SIG-M5 treated with dmso at 0.1 percent for 504 hours (cell line): Measurements from ENCODE around the gene RXYLT1.

Experiments
- DNase-seq: peaks from one replicate; lab custom pipeline; 2025; ENCODE audit not compliant: unreplicated experiment; lab: John Stamatoyannopoulos, UW

The RXYLT1 gene

DNA sequence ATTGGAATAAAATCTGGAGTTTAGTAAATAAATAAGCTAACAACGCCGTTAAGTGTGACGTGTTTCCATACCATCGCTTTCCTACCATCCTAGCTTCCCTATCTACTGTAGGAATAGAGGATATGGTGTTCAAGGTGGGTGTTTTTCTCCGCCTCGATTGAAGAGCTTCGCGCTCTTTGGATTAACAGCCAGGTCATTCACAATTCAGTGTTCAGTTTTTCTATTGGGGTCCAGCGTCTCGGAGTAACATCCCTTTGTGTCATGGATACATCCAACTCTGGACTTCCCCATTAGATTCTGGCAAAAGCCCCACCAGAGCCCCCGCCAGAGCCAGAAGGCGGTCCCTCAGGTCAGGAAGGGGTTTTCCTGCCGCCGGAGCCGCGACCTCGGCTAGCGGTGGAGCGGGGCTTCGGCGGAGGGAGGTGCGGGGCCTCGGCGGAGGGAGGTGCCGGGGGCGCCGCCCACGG, 63.6 kb downstream of the RXYLT1 start:
- no peak for DNase-seq

DNA sequence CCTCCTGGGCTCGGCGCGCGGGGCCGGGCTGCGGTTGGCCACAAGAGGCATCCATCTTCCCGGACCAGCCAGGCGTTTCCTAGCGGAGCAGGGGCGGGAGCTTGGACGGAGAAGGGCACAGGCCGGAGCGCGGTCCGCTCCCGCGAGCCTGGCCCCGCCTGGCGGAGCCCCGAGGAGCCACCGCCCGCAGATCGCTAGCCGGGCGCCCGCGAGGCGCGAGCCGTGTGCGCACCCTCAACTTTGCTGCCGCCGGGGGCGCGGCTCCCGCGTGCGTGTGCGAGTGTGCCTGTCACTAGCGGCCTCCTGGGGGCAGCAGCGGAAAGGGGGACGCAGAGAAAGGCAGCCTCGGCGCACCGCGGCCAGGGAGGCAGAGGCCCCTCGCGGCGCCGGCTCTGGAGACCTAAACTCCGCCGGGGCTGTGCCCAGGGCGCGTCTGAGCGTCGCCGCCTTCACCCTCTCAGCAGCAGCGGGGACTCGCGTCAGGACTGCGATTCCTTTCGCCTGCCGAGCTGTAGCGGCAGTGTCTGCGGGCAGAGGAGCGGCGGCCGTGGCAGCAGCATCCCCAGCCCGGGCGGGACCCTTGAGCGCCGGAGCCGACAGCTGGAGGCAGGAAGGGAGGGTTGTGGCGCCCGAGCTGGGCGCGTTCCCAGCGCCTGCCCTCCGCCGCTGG, 64.1 kb downstream of the RXYLT1 start:
- DNase-seq = peak; percentile 89

DNA sequence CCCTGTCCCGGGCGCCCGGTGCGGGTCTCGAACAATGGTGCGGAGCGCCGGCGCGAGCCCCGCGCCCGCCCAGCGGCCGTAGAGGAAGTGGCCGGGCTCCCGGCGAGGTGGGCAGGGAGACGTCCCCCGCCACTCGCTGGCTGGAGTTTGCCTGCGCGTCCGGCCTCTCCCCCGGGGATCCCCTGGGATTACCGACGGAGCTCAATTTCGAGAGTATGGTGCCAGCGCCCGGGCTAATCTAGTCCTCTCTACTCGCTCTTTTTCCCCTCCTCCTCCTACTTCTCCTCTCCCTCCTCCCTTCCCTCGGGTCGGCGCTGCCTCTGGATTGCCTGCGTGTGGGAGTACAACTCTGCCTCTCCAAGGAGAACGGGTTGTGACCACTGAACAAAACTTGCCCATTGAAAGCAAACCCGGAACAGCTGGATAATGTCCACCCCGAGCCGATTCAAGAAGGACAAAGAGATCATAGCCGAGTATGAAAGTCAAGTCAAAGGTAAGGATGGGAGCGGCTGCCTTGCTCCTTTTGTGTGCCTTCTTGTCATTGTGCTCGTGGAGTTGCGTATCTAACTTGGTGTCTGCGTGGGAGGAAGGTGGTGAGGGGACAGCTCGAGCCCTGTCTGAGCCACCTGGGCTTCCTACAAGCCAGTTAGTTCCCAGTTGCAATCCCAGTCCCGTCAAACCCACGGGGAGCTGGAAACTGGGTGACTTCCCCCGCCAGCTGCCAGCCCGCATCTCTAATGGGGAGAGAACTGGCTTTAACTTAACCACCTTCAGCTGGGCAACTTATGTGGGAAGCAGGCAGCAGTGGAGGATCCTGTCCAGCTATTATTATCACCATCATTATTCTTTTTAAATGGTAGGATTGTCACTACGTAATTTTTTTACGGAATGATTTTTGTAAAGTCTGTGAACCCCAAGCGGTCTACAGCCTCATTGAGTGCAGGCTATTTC, 65.0 kb downstream of the RXYLT1 start, which contains the start of gene SRGAP1:
Gene SRGAP1 (plus strand): TSS at position 310 of the 951 bp plus-strand sequence. CDS start 117 bp downstream, at position 427.
- DNase-seq = peak; percentile 59

DNA sequence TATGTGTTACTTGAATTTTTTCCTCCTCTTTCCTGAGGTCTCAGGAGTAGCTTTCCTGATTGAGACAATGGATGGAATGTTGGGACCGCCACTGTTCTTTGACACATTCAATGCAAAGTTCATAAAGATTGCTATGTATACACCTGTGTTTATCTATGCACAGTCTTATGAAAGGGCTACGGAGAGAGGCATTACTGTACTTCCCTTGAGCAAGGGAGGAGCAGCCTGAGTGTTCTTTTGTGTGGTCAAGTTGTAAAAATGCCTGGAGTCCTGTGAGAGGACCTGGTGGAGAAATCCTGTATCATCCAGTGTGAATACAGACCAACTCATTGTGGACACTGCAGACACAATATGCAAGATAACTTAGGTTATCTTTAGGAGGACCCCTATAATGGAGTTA, 66.0 kb downstream of the RXYLT1 start:
- peak; percentile 23 for DNase-seq

DNA sequence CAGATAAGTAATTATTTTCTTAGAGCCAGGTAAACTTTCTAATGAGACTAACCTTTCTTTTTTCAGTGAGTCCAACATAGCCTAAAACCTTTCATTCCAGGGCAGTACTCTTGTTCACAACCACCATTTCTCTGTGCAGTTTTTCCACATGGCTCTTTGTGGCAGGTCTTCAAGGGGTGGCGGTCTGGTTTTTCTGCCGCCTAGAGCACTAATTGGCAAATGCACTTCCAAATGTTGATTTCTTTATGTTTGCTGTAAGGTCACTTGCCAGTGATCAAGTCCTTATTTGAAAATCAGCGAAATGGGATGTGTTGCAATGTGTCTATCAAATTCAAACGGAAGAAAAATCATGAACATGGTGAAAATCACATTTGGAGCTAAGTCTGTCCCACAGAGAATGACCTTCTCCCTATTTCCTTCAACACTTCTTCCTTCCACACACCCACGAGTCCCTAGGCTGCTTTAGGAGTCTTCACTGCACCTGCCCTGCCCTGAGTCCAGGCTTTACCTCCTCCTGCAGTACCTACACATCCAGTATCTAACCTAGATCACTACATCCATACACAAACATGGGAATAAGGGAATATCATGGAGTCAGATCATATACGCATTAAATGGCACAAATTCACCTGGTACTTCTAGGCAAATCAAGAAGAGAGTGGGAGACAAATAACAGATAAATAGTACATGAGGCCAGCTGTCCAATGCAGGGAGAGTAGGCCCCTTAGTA, 66.7 kb downstream of the RXYLT1 start:
- DNase-seq = no peak

DNA sequence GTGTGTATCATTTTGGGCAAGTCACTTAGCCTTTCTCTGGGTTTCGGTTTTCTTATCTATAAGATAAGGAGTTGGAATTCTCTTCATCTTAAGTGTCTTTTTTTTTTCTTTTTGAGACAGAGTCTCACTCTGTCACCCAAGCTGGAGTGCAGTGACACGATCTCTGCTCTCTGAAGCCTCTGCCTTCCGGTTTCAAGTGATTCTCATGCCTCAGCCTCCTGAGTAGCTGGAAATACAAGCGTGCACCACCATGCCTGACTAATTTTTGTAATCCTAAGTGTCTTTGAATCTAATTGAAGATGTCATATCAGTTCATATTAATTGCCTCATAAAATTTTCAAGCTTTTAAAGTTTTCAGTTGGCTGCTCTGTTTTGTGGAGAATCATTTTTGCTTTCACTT, 68.7 kb downstream of the RXYLT1 start:
- no peak for DNase-seq

DNA sequence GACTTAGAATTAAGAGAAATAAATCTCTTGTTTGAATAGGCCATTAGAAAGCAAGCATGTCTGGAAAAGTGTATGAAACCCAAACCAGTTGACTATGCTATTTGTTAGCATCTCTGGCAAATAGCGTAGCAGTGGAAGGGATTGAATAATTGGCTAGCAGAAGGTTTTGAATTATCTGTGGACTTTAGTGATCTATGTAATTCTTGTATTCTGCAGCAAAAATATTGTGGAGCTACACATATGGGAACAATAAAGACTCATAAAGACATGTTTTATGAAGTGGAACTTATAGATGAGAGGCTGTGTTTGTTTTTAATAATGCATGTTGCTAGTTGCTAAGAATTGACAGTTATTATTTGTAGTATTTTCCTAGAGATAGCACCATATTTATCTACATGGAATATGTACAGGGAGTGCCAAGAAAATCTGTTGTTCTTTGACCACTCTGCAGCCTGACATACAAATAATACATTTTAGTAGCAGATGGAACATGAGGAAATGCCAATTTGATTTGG, 69.5 kb downstream of the RXYLT1 start:
- DNase-seq = no peak

DNA sequence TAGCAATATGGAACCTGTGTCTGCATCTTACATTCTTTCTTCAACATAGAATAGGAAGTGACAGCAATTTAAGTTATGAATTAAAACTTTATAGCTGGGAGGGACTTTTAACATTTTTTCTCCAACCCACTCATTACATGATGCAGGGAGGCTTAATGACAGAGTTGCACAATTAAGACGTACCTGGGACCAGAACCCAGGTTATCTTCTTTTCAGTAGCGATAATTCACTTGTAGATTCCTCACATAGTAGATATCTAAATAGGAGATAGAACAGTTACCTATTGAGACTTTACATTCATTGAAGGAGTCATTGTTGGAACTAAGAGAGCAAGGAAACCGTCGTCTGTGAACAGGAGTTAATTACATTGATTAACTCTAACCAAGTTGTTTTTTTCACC, 69.9 kb downstream of the RXYLT1 start:
- no peak for DNase-seq

DNA sequence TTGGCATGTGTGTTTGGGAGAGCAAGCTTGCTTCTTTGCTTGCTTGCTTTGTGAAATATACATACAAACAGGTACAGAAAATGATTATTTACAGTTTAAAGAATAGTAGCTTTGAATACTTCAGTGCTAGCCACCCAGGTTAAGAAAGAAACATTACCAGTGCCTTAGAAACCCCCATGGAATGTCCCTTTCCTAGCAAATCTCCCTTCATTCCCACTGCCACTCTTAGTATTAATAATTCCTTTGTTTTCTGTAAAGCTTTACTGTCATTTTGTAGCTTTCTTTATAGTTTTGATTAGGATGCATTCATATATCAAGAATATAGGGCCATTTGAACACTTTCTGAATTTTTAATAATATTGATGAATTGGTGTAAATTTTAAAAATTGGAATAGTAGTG, 74.3 kb downstream of the RXYLT1 start:
- no peak for DNase-seq

DNA sequence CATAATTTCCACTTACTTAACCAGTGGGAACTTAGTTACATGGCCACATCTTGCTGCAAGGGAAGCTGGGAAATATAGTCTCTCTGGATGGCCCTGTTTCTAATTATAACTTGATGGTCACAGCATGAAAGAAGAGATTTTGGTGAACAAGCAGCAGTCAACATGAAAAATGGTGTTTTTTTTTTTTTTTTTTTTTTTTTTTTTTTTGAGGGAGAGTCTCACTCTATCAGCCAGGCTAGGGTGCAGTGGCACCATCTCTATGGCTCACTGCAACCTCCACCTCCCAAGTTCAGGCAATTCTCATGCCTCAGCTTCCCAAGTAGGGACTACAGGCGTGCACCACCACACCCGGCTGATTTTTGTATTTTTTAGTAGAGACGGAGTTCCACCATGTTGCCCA, 75.6 kb downstream of the RXYLT1 start:
- no peak for DNase-seq

DNA sequence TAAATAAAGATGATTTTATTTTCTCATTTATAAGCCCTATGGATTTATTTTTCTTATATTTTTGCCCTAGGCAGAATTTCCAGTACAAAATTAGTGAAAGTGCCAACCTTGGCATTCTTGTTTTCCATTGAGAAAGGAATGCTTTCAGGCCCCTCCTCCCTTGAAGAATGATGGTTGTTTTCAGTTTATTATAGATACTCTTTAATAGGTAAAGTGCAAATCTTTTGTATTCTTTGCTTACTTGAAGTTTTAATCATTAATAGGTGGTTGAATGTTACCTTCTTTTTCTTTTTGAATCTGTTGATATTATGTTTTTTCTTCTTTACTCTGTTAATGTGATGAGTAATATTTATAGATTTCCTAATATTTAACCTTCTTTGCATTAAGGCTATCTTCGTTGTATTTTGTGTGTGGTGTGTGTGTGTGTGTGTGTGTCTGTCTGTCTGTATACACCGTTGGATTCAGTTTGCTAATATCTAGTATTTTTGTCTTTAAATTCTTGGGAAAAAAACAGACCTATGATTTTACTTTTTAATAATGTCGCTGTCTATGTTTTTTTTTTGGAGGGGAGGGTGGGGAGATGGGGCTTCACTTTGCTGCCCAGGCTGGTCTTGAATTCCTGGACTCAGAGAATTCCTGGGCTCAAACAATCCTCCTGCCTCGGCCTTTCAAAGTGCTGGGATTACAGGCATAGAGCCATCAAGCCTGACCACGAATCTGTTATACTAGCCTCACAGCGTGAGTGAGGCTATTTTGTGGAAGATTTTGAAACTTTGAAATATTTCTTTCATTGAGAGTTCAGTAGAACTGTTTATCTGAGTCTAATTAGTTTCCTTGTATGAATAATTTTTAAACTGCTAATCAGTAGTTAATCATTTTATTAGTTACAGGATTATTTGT, 78.3 kb downstream of the RXYLT1 start:
- DNase-seq = no peak
